ENCODE results near the gene PRB2.
"Not testable (repeated sequence)": the region's sequence is repeated elsewhere in the genome, so short reads cannot be mapped to it uniquely, and the experiment has no call there.

Gene PRB2

GRCh38 chr12:11395467-11395866 lies at the start of gene PRB2:
Gene PRB2 (minus strand): TSS chr12:11395567. CDS start chr12:11395529, 38 bp downstream.
- DNase-seq (ENCODE audit: low spot score) = not testable (repeated sequence)

- DNase-seq (ENCODE audit: low spot score) = no peak
Observed at GRCh38 chr12:11437966-11438365, 42.6 kb upstream of the PRB2 start.

- no peak for DNase-seq (ENCODE audit: low spot score)
Observed at GRCh38 chr12:11433664-11434063, 38.3 kb upstream of the PRB2 start.

- DNase-seq (ENCODE audit: low spot score) = no peak
Observed at GRCh38 chr12:11431486-11431885, 36.1 kb upstream of the PRB2 start.

- no peak for DNase-seq (ENCODE audit: low spot score)
Observed at GRCh38 chr12:11427341-11427740, 32.0 kb upstream of the PRB2 start.

- DNase-seq (ENCODE audit: low spot score) = no peak
Observed at GRCh38 chr12:11412731-11413130, 17.4 kb upstream of the PRB2 start.

- DNase-seq (ENCODE audit: low spot score) = no peak
Observed at GRCh38 chr12:11408096-11408495, 12.7 kb upstream of the PRB2 start.

GRCh38 chr12:11397366-11397765 lies 2.0 kb upstream of the PRB2 start:
- DNase-seq (ENCODE audit: low spot score) = no peak

GRCh38 chr12:11391456-11391855 lies 3.9 kb downstream of the PRB2 start:
- DNase-seq (ENCODE audit: low spot score) = not testable (repeated sequence)

GRCh38 chr12:11377420-11377819 lies 17.9 kb downstream of the PRB2 start:
- DNase-seq (ENCODE audit: low spot score) = not testable (repeated sequence)

- no peak for DNase-seq (ENCODE audit: low spot score)
Observed at GRCh38 chr12:11361151-11361550, 34.2 kb downstream of the PRB2 start.

- not testable (repeated sequence) for DNase-seq (ENCODE audit: low spot score)
Observed at GRCh38 chr12:11360205-11360883, 35.0 kb downstream of the PRB2 start.

- not testable (repeated sequence) for DNase-seq (ENCODE audit: low spot score)
Observed at GRCh38 chr12:11351736-11352135, 43.6 kb downstream of the PRB2 start.

- no peak for DNase-seq (ENCODE audit: low spot score)
Observed at GRCh38 chr12:11348439-11348838, 46.9 kb downstream of the PRB2 start.

GRCh38 chr12:11347810-11348209 lies 47.6 kb downstream of the PRB2 start:
- DNase-seq (ENCODE audit: low spot score) = no peak

- no peak for DNase-seq (ENCODE audit: low spot score)
Observed at GRCh38 chr12:11344500-11344899, 50.9 kb downstream of the PRB2 start.
